ENCODE data around the gene SMYD2.

Gene SMYD2

GRCh38 chr1:214303141-214303930 is 22.4 kb downstream of the SMYD2 start:
- DNase-seq, result no peak

- DNase-seq, result no peak
These were observed 24.3 kb downstream of the SMYD2 start for GRCh38 chr1:214305164-214305751.

- DNase-seq, result no peak
These were observed 25.3 kb downstream of the SMYD2 start for GRCh38 chr1:214306269-214306668.

- DNase-seq, result no peak
These were observed 29.1 kb downstream of the SMYD2 start for GRCh38 chr1:214310010-214310409.

- no peak for DNase-seq
These were observed 30.1 kb downstream of the SMYD2 start for GRCh38 chr1:214310777-214311690.

GRCh38 chr1:214312530-214313051 is 31.6 kb downstream of the SMYD2 start:
- no peak for DNase-seq

GRCh38 chr1:214314178-214314843 is 33.4 kb downstream of the SMYD2 start:
- no peak for DNase-seq

GRCh38 chr1:214316593-214316992 is 35.6 kb downstream of the SMYD2 start:
- DNase-seq, result no peak

- no peak for DNase-seq
These were observed 36.3 kb downstream of the SMYD2 start for GRCh38 chr1:214317300-214317699.

- DNase-seq, result no peak
These were observed 36.8 kb downstream of the SMYD2 start for GRCh38 chr1:214317734-214318133.

GRCh38 chr1:214318356-214318755 is 37.4 kb downstream of the SMYD2 start:
- no peak for DNase-seq

- DNase-seq, result no peak
These were observed 38.2 kb downstream of the SMYD2 start for GRCh38 chr1:214318956-214319736.

- DNase-seq, result no peak
These were observed 39.0 kb downstream of the SMYD2 start for GRCh38 chr1:214319938-214320337.

- no peak for DNase-seq
These were observed 40.9 kb downstream of the SMYD2 start for GRCh38 chr1:214321705-214322453.

GRCh38 chr1:214324896-214325800 is 44.2 kb downstream of the SMYD2 start:
- DNase-seq, result no peak

GRCh38 chr1:214326406-214326805 is 45.4 kb downstream of the SMYD2 start:
- DNase-seq, result no peak

- DNase-seq, result no peak
These were observed 46.6 kb downstream of the SMYD2 start for GRCh38 chr1:214327514-214327913.

GRCh38 chr1:214328770-214329469 is 48.0 kb downstream of the SMYD2 start:
- DNase-seq, result peak; percentile 33

- no peak for DNase-seq
These were observed 48.7 kb downstream of the SMYD2 start for GRCh38 chr1:214329470-214330220.

Data from DMS79 (cell line).